HUES48 (cell line): Measurements from ENCODE around the gene SLC2A9.

ENCODE experiments used
- H3K27ac ChIP-seq: one replicate; pipeline ENCODE4 v1.7.0; 2013; ENCODE audit warnings: low read depth, low read length, inconsistent platforms
- H3K27me3 ChIP-seq: 2 replicates; pipeline ENCODE4 v1.6.1; 2013; ENCODE audit warnings: mild to moderate bottlenecking, low read length; ENCODE audit not compliant: control insufficient read depth, insufficient read depth
- H3K36me3 ChIP-seq: 2 replicates; pipeline ENCODE4 v1.6.1; 2013; ENCODE audit warnings: low read length; ENCODE audit not compliant: control insufficient read depth, insufficient read depth
- H3K4me1 ChIP-seq: 2 replicates; pipeline ENCODE4 v1.6.1; 2013; ENCODE audit warnings: mild to moderate bottlenecking, low read length; ENCODE audit not compliant: control insufficient read depth, insufficient read depth
- H3K4me3 ChIP-seq: 2 replicates; pipeline ENCODE4 v1.5.1; 2013; ENCODE audit warnings: mild to moderate bottlenecking, low read depth, low read length
- H3K9ac ChIP-seq: 2 replicates; pipeline ENCODE4 v1.6.1; 2013; ENCODE audit warnings: mild to moderate bottlenecking, low read depth, low read length, moderate library complexity
- H3K9me3 ChIP-seq: 2 replicates; pipeline ENCODE4 v1.6.1; 2013; ENCODE audit warnings: low read length; ENCODE audit not compliant: control insufficient read depth, insufficient read depth

The SLC2A9 gene

GRCh38 chr4:9923195-9923812 is 98.0 kb downstream of the SLC2A9 start:
- Histone ChIP-seq H3K9ac (no peak overlapping the region), H3K4me1 (peaks cover 7% of the 10 kb centered on the region), H3K36me3 (no peaks in the 10 kb centered on the region), H3K27me3 (no peaks in the 10 kb centered on the region), H3K27ac (no peak overlapping the region), H3K4me3 (no peak overlapping the region), H3K9me3 (no peaks in the 10 kb centered on the region)

- Histone ChIP-seq H3K9ac (no peak overlapping the region), H3K27me3 (no peaks in the 10 kb centered on the region), H3K9me3 (no peaks in the 10 kb centered on the region), H3K4me1 (peaks cover 7% of the 10 kb centered on the region), H3K27ac (no peak overlapping the region), H3K4me3 (no peak overlapping the region), H3K36me3 (no peaks in the 10 kb centered on the region)
Observed at GRCh38 chr4:9921326-9921725, 100.0 kb downstream of the SLC2A9 start.

- H3K4me1 ChIP-seq, result peaks cover 7% of the 10 kb centered on the region
- H3K9me3 ChIP-seq, result no peaks in the 10 kb centered on the region
- no peaks in the 10 kb centered on the region for H3K36me3 ChIP-seq
- no peak overlapping the region for H3K27ac ChIP-seq
- no peak overlapping the region for H3K9ac ChIP-seq
- H3K4me3 ChIP-seq, result no peak overlapping the region
- H3K27me3 ChIP-seq, result no peaks in the 10 kb centered on the region
Observed at GRCh38 chr4:9920029-9920428, 101.3 kb downstream of the SLC2A9 start.

GRCh38 chr4:9919047-9919446 is 102.2 kb downstream of the SLC2A9 start:
- no peak overlapping the region for H3K4me3 ChIP-seq
- H3K4me1 ChIP-seq, result peaks cover 7% of the 10 kb centered on the region
- no peak overlapping the region for H3K27ac ChIP-seq
- H3K27me3 ChIP-seq, result no peaks in the 10 kb centered on the region
- no peaks in the 10 kb centered on the region for H3K36me3 ChIP-seq
- no peak overlapping the region for H3K9ac ChIP-seq
- no peaks in the 10 kb centered on the region for H3K9me3 ChIP-seq

- peaks cover 7% of the 10 kb centered on the region for H3K4me1 ChIP-seq
Observed at GRCh38 chr4:9918484-9918883, 102.8 kb downstream of the SLC2A9 start.

GRCh38 chr4:9916937-9917336 is 104.4 kb downstream of the SLC2A9 start:
- Histone ChIP-seq H3K4me1 (peaks cover 7% of the 10 kb centered on the region), H3K4me3 (no peak overlapping the region), H3K9ac (no peak overlapping the region), H3K27me3 (no peaks in the 10 kb centered on the region), H3K9me3 (no peaks in the 10 kb centered on the region), H3K36me3 (no peaks in the 10 kb centered on the region), H3K27ac (no peak overlapping the region)

More at GRCh38 chr4:9918484-9918883, 102.8 kb downstream of the SLC2A9 start:
- no peaks in the 10 kb centered on the region for H3K9me3 ChIP-seq
- H3K36me3 ChIP-seq, result no peaks in the 10 kb centered on the region
- H3K9ac ChIP-seq, result no peak overlapping the region
- no peak overlapping the region for H3K4me3 ChIP-seq
- no peak overlapping the region for H3K27ac ChIP-seq
- H3K27me3 ChIP-seq, result no peaks in the 10 kb centered on the region

GRCh38 chr4:9916346-9916745 is 105.0 kb downstream of the SLC2A9 start:
- Histone ChIP-seq H3K27me3 (no peaks in the 10 kb centered on the region), H3K4me3 (no peak overlapping the region), H3K4me1 (peaks cover 7% of the 10 kb centered on the region), H3K27ac (no peak overlapping the region), H3K9me3 (no peaks in the 10 kb centered on the region), H3K36me3 (no peaks in the 10 kb centered on the region), H3K9ac (no peak overlapping the region)

GRCh38 chr4:9913846-9914245 is 107.5 kb downstream of the SLC2A9 start:
- Histone ChIP-seq H3K9ac (no peak overlapping the region), H3K27me3 (no peaks in the 10 kb centered on the region), H3K27ac (no peak overlapping the region), H3K4me1 (no peaks in the 10 kb centered on the region), H3K4me3 (no peak overlapping the region), H3K9me3 (no peaks in the 10 kb centered on the region), H3K36me3 (no peaks in the 10 kb centered on the region)

- no peak overlapping the region for H3K4me3 ChIP-seq
Observed at GRCh38 chr4:9906996-9907395, 114.3 kb downstream of the SLC2A9 start.

GRCh38 chr4:9904976-9905587 is 116.2 kb downstream of the SLC2A9 start:
- no peak overlapping the region for H3K27ac ChIP-seq
- H3K4me3 ChIP-seq, result no peak overlapping the region
- H3K9me3 ChIP-seq, result no peaks in the 10 kb centered on the region
- H3K9ac ChIP-seq, result no peak overlapping the region
- no peaks in the 10 kb centered on the region for H3K4me1 ChIP-seq
- no peaks in the 10 kb centered on the region for H3K27me3 ChIP-seq
- H3K36me3 ChIP-seq, result no peaks in the 10 kb centered on the region

More at GRCh38 chr4:9906996-9907395, 114.3 kb downstream of the SLC2A9 start:
- H3K4me1 ChIP-seq, result no peaks in the 10 kb centered on the region
- H3K36me3 ChIP-seq, result no peaks in the 10 kb centered on the region
- no peaks in the 10 kb centered on the region for H3K27me3 ChIP-seq
- H3K9ac ChIP-seq, result no peak overlapping the region
- no peak overlapping the region for H3K27ac ChIP-seq
- H3K9me3 ChIP-seq, result no peaks in the 10 kb centered on the region

GRCh38 chr4:9903317-9903716 is 118.0 kb downstream of the SLC2A9 start:
- Histone ChIP-seq H3K36me3 (no peaks in the 10 kb centered on the region), H3K27ac (no peak overlapping the region), H3K27me3 (no peaks in the 10 kb centered on the region), H3K4me3 (no peak overlapping the region), H3K4me1 (0 out of 2 replicates have a peak, but pooled peaks cover 5% of the 10 kb centered on the region), H3K9me3 (no peaks in the 10 kb centered on the region), H3K9ac (no peak overlapping the region)
